HepG2 (cell line): Measurements from ENCODE around the gene ZDHHC7. TPM values are rescaled to one million over a fixed set of nuclear protein-coding genes. Genes with fewer than 3 reads are reported as not detected.

Experiments used
- CREM ChIP-seq, 2 experiments: sonication (generic) in 1 of 2; formaldehyde crosslinking in 1 of 2; IDR thresholded peaks; 2 replicates each; pipeline versions ENCODE4 v1.4.0 to v1.6.1; 2016 to 2020; ENCODE audit warnings: antibody characterized with exemption in 1 of 2, mild to moderate bottlenecking in 1 of 2, missing genetic modification reagents in 1 of 2
- HOXA9 ChIP-seq: sonication (generic); formaldehyde crosslinking; IDR thresholded peaks from 2 replicates; pipeline ENCODE4 v1.8.1; 2022; ENCODE audit warnings: missing genetic modification reagents, mild to moderate bottlenecking, moderate library complexity, borderline replicate concordance
- MZF1 ChIP-seq: sonication (generic); formaldehyde crosslinking; IDR thresholded peaks from 2 replicates; pipeline ENCODE4 v1.8.1; 2023; ENCODE audit warnings: mild to moderate bottlenecking, missing genetic modification reagents, borderline replicate concordance
- NFIC ChIP-seq: IDR thresholded peaks from 2 replicates; pipeline ENCODE4 v1.6.1; 2012; ENCODE audit warnings: mild to moderate bottlenecking, low read length, inconsistent platforms
- NFKBIZ ChIP-seq: IDR thresholded peaks from 2 replicates; pipeline ENCODE4 v1.6.1; 2018; ENCODE audit warnings: missing genetic modification reagents, missing compliant biosample characterization
- NFYB ChIP-seq: sonication (generic); formaldehyde crosslinking; IDR thresholded peaks from 2 replicates; pipeline ENCODE4 v1.4.0; 2020; ENCODE audit warnings: missing genetic modification reagents
- NR1H2 ChIP-seq: sonication (generic); formaldehyde crosslinking; IDR thresholded peaks from 2 replicates; pipeline ENCODE4 v1.8.1; 2022; ENCODE audit warnings: low read depth, missing genetic modification reagents, borderline replicate concordance
- PAX8 ChIP-seq: sonication (generic); formaldehyde crosslinking; IDR thresholded peaks from 2 replicates; pipeline ENCODE4 v1.8.0; 2022; ENCODE audit warnings: mild to moderate bottlenecking, missing genetic modification reagents, borderline replicate concordance
- SNRNP70 ChIP-seq: fragments of 200-400 bp; formaldehyde crosslinking; IDR thresholded peaks from 2 replicates; pipeline ENCODE4 v1.6.1; 2017; ENCODE audit warnings: mild to moderate bottlenecking, low read depth, low read length, moderate library complexity
- ZNF484 ChIP-seq: sonication (generic); formaldehyde crosslinking; IDR thresholded peaks from 2 replicates; pipeline ENCODE4 v1.5.1; 2020; ENCODE audit warnings: mild to moderate bottlenecking, low read depth, missing genetic modification reagents, borderline replicate concordance
- ZNF816 ChIP-seq: sonication (generic); formaldehyde crosslinking; IDR thresholded peaks from 2 replicates; pipeline ENCODE4 v1.8.0; 2022; ENCODE audit warnings: missing genetic modification reagents, mild to moderate bottlenecking, borderline replicate concordance
- polyA plus RNA-seq, 8 experiments: library from polyadenylated mRNA; depleted of rRNA in 3 of 8; stranded (reverse) in 7 of 8; unstranded in 1 of 8; fragments of >200 nt; fragmentation: Illumina TruSeq in 4 of 8; extraction: Trizol in 4 of 8; gene quantifications; 2 replicates each; pipeline versions ENCODE4 v1.2.1 to v1.2.3, GENCODE V29; 2011 to 2016; ENCODE audit warnings: low read depth in 4 of 8, missing spikeins in 1 of 8, mixed read lengths in 1 of 8; ENCODE audit not compliant: insufficient read depth in 1 of 8
- total RNA-seq, 5 experiments: library from RNA; depleted of rRNA; stranded (reverse); fragments of >200 nt; fragmentation: Illumina TruSeq; extraction: Trizol; gene quantifications; 2 replicates each; pipeline ENCODE4 v1.2.3, GENCODE V29; 2016; ENCODE audit warnings: low read depth in 1 of 5
- TF ChIP-seq, protein P1 (sequence below): sonication (generic); formaldehyde crosslinking; IDR thresholded peaks from 2 replicates; pipeline ENCODE4 v1.4.0; 2020; ENCODE audit warnings: mild to moderate bottlenecking, missing genetic modification reagents
- TF ChIP-seq, protein P2 (sequence below): sonication (generic); formaldehyde crosslinking; IDR thresholded peaks from 2 replicates; pipeline ENCODE4 v1.4.0; 2020; ENCODE audit warnings: missing genetic modification reagents, low read depth, mild to moderate bottlenecking, borderline replicate concordance
- TF ChIP-seq, protein P3 (sequence below): sonication (generic); formaldehyde crosslinking; IDR thresholded peaks from 2 replicates; pipeline ENCODE4 v1.4.0; 2020; ENCODE audit warnings: missing genetic modification reagents

The ZDHHC7 gene
- total and polyA plus RNA-seq, 2 of the 13 experiments (the other 11 are each of a cell fraction or from before 2014, with no cell fraction given), result 46.8 to 67.6 TPM

DNA sequence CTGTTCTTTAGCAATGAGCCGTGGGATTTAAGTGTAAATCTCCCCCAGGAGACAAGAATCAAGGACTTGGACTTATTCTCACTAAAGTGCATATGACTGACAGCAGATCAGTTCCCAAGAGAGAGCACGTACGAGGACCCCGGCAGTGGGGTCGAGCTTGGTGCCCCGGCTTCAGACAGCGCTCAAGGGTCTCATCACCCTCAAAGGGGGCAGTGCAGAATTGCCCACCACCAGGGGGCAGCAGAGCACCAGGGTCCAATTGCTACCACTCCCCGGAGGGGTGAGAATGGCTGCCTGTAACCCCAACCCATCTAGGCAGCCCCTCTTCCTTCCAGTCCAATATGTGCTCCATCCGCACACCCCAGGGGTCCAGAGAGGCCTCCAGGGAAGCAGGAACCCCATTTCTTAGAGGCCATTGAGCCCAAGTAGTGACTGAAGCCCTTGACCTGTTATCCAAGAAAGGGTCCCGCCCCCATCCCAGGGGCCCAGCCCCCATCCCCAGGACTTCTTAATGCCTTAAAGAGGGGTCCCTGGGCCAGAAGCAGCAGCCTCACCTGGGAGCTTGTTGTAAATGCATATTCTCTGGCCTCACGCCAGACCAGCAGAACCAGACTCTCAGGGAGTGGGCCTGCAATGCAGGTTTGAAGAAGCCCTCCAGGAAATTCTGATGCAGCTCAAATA lies 86.1 kb downstream of the ZDHHC7 start (continued):
- TF ChIP-seq, protein P1, sequence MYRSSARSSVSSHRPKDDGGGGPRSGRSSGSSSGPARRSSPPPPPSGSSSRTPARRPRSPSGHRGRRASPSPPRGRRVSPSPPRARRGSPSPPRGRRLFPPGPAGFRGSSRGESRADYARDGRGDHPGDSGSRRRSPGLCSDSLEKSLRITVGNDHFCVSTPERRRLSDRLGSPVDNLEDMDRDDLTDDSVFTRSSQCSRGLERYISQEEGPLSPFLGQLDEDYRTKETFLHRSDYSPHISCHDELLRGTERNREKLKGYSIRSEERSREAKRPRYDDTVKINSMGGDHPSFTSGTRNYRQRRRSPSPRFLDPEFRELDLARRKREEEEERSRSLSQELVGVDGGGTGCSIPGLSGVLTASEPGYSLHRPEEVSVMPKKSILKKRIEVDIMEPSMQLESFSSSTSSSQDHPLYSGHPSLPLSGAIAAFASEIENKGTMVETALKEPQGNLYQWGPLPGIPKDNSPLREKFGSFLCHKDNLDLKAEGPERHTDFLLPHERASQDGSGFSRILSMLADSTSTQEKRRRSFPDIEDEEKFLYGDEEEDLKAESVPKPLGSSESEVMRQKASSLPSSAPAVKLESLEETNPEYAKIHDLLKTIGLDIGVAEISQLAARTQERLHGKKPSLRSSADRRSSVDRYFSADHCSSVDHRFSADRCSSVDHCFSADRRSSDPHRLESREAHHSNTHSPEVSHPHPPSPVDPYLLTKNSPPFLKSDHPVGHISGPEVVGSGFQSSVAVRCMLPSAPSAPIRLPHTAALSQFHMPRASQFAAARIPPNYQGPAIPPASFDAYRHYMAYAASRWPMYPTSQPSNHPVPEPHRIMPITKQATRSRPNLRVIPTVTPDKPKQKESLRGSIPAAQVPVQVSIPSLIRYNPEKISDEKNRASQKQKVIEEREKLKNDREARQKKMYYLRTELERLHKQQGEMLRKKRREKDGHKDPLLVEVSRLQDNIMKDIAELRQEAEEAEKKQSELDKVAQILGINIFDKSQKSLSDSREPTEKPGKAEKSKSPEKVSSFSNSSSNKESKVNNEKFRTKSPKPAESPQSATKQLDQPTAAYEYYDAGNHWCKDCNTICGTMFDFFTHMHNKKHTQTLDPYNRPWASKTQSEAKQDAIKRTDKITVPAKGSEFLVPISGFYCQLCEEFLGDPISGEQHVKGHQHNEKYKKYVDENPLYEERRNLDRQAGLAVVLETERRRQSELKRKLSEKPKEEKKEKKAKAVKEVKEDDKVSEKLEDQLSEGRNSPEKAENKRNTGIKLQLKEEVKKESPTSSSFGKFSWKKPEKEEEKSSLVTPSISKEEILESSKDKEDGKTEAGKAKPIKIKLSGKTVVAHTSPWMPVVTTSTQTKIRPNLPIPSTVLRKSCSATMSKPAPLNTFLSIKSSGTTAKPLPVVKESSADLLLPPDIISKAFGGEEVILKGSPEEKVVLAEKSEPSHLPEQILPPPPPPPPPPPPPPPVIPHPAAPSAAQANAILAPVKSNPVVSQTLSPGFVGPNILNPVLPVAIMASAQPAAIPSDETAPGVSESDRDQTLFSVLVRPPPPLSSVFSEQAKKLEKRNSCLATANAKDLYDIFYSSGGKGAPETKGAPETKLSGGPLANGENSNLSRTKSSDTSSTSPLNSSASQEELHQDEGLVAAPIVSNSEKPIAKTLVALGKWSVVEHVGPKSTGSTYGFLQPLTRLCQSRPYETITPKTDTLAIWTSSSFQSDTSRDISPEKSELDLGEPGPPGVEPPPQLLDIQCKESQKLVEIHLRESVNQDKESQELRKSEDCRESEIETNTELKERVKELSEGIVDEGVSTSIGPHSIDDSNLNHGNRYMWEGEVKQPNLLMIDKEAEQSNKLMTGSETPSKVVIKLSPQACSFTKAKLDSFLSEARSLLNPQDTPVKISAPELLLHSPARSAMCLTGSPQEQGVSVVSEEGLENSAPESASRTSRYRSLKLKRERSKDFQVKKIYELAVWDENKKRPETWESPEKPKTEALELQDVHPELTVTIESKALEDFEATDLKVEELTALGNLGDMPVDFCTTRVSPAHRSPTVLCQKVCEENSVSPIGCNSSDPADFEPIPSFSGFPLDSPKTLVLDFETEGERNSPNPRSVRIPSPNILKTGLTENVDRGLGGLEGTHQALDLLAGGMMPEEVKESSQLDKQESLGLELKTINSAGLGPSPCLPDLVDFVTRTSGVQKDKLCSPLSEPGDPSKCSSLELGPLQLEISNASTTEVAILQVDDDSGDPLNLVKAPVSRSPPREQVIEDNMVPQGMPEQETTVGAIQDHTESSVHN (CRISPR knock-in tag), result no peak
- TF ChIP-seq NR1H2 (CRISPR knock-in tag) (no peak), CREM (IDR thresholded peaks at IDR 0.05) (no peak), CREM (CRISPR knock-in tag; IDR thresholded peaks at IDR 0.05) (no peak), ZNF816 (CRISPR knock-in tag) (no peak), NFKBIZ (CRISPR knock-in tag) (no peak), HOXA9 (no peak), NFYB (no peak), NFIC (no peak), PAX8 (CRISPR knock-in tag) (no peak), SNRNP70 (no peak), ZNF484 (CRISPR knock-in tag) (no peak), MZF1 (CRISPR knock-in tag) (no peak)
- TF ChIP-seq, protein P2, sequence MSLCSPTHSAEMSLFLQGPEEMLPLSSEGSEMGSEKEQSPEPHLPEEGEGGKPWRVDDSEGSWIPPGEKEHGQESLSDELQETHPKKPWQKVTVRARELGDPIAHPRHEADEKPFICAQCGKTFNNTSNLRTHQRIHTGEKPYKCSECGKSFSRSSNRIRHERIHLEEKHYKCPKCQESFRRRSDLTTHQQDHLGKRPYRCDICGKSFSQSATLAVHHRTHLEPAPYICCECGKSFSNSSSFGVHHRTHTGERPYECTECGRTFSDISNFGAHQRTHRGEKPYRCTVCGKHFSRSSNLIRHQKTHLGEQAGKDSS, result 0 out of 2 replicates have a peak, but pooled peaks have one; percentile 13
- TF ChIP-seq, protein P3, sequence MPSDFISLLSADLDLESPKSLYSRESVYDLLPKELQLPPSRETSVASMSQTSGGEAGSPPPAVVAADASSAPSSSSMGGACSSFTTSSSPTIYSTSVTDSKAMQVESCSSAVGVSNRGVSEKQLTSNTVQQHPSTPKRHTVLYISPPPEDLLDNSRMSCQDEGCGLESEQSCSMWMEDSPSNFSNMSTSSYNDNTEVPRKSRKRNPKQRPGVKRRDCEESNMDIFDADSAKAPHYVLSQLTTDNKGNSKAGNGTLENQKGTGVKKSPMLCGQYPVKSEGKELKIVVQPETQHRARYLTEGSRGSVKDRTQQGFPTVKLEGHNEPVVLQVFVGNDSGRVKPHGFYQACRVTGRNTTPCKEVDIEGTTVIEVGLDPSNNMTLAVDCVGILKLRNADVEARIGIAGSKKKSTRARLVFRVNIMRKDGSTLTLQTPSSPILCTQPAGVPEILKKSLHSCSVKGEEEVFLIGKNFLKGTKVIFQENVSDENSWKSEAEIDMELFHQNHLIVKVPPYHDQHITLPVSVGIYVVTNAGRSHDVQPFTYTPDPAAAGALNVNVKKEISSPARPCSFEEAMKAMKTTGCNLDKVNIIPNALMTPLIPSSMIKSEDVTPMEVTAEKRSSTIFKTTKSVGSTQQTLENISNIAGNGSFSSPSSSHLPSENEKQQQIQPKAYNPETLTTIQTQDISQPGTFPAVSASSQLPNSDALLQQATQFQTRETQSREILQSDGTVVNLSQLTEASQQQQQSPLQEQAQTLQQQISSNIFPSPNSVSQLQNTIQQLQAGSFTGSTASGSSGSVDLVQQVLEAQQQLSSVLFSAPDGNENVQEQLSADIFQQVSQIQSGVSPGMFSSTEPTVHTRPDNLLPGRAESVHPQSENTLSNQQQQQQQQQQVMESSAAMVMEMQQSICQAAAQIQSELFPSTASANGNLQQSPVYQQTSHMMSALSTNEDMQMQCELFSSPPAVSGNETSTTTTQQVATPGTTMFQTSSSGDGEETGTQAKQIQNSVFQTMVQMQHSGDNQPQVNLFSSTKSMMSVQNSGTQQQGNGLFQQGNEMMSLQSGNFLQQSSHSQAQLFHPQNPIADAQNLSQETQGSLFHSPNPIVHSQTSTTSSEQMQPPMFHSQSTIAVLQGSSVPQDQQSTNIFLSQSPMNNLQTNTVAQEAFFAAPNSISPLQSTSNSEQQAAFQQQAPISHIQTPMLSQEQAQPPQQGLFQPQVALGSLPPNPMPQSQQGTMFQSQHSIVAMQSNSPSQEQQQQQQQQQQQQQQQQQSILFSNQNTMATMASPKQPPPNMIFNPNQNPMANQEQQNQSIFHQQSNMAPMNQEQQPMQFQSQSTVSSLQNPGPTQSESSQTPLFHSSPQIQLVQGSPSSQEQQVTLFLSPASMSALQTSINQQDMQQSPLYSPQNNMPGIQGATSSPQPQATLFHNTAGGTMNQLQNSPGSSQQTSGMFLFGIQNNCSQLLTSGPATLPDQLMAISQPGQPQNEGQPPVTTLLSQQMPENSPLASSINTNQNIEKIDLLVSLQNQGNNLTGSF (CRISPR knock-in tag), result no peak
